GM21786 (cell line): ENCODE data around the gene PGF.
"Not testable (repeated sequence)": the region's sequence is repeated elsewhere in the genome, so short reads cannot be mapped to it uniquely, and the experiment has no call there.

Experiments used
- ATAC-seq: cut with Tn5 transposase; IDR thresholded peaks from one replicate; pipeline ENCODE4 v1.9.1; 2021; ENCODE audit not compliant: unreplicated experiment

Gene PGF

GRCh38 chr14:74945261-74945851 lies 10.0 kb downstream of the PGF start:
- ATAC-seq: no peak

- ATAC-seq: no peak
Measured at GRCh38 chr14:74942608-74943007, 12.8 kb downstream of the PGF start.

GRCh38 chr14:74942181-74942580 lies 13.2 kb downstream of the PGF start:
- no peak for ATAC-seq

GRCh38 chr14:74941676-74942097 lies 13.7 kb downstream of the PGF start:
- peak; percentile 41 for ATAC-seq

- ATAC-seq: no peak
Measured at GRCh38 chr14:74940956-74941565, 14.3 kb downstream of the PGF start.

- no peak for ATAC-seq
Measured at GRCh38 chr14:74938531-74939495, 16.6 kb downstream of the PGF start.

- ATAC-seq: no peak
Measured at GRCh38 chr14:74937171-74937570, 18.2 kb downstream of the PGF start.

GRCh38 chr14:74936731-74937130 lies 18.7 kb downstream of the PGF start:
- ATAC-seq: no peak

GRCh38 chr14:74936151-74936550 lies 19.2 kb downstream of the PGF start:
- no peak for ATAC-seq

- ATAC-seq: no peak
Measured at GRCh38 chr14:74935360-74935680, 20.1 kb downstream of the PGF start.

GRCh38 chr14:74934476-74935359 lies 20.7 kb downstream of the PGF start:
- ATAC-seq: no peak

GRCh38 chr14:74934041-74934440 lies 21.4 kb downstream of the PGF start:
- ATAC-seq: no peak

GRCh38 chr14:74932936-74933335 lies 22.5 kb downstream of the PGF start:
- not testable (repeated sequence) for ATAC-seq

- ATAC-seq: no peak
Measured at GRCh38 chr14:74932401-74932901, 22.9 kb downstream of the PGF start.

GRCh38 chr14:74931744-74932143 lies 23.7 kb downstream of the PGF start:
- ATAC-seq: not testable (repeated sequence)

GRCh38 chr14:74929242-74929641 lies 26.2 kb downstream of the PGF start:
- no peak for ATAC-seq

GRCh38 chr14:74927225-74927624 lies 28.2 kb downstream of the PGF start:
- ATAC-seq: no peak

- no peak for ATAC-seq
Measured at GRCh38 chr14:74924061-74924460, 31.3 kb downstream of the PGF start.

- peak; percentile 78 for ATAC-seq
Measured at GRCh38 chr14:74922752-74923401, 32.5 kb downstream of the PGF start, which contains the start of gene RPS6KL1. TSS of gene RPS6KL1 (minus strand) at chr14:74923260. CDS start at chr14:74921541, 1,719 bp downstream.
